T1000 (cell line): ENCODE results near the gene PLEKHA1.
A peak's percentile ranks its signal among the peaks of the same experiment; 100 is the strongest.

ENCODE experiments used
- DNase-seq: peaks from one replicate; lab custom pipeline; 2025; ENCODE audit warnings: mixed read lengths; lab: John Stamatoyannopoulos, UW

PLEKHA1 gene

DNA sequence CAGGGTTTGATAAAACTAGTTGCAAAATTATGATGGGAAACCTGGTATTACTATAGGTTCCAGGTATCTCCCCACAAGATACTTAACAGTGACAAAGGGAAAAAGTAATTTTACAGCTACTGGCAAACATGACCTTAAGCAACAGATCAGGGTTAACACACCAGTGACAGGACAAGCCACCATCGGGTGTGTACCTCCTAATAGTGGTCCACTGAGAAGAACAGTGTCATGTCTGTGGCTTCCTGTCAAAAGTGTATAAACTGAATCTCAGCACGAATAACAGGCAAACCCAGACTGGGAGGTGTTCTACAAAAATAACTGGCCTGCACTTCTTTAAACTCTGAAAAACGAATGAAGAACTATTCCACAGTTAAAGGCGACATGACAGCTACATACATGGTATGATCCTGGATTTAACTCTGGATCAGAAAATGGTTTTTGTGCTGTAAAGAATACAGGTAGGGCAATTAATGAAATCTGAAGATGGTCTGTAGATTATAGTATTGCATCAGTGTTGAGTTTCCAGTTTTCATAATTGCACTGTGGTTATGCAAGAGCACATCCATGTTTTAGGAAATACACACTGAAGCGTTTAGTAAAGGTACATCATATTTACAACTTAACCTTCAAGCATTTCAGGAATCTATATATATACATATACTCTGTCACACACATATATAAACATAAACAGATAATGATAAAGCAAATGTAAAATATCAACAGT, 47.9 kb downstream of the PLEKHA1 start:
- no peak for DNase-seq

- no peak for DNase-seq
Observed at GRCh38 chr10:122424059-122424458, 49.6 kb downstream of the PLEKHA1 start.

- DNase-seq: no peak
Observed at GRCh38 chr10:122426829-122427228, 52.3 kb downstream of the PLEKHA1 start.

DNA sequence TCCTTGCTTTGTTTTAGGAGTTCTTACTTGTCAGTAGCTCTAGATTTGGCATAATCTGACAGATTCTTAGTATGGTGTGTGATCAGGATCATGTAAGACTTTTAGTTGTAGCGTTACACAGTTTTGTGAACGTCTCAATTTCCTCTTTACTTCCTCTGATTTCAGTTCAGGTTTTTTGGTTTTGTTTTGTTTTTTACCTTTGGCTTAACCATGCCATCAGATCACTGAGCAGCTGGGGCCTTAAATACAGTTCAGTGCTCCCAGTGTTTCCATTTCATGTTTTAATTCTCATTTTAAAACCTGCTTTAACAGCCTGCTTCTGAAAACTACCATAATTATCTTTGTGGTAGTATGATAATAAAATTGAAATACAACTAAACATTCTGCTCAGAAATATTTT, 52.8 kb downstream of the PLEKHA1 start:
- DNase-seq: no peak

DNA sequence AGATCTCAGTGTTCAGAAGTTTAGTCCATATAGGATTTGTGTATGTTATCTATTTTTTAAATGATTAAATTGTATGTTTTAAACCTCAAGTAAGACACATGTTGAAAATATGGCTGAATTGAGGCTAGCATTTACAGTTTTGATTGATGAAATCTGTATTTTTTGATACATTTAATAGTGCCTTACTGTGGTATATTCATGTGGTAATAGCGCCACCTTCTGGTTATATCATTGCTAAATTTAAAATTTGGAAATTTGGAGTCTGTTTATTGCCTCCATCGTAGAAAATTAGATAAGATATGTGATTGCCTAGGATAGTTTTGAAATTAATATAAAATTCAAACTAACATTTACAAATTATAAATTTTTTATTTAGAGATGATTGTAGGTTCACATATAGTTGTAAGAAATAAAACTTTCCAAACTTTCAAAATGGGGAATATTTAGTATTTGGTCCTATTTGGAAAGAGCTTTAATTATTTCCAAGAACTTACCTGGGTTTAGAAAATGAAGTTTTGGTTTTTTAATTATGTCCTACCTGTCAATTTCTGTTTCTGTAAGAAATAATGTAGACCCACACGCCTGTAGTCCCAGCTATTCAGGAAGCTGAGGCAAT, 60.8 kb downstream of the PLEKHA1 start:
- no peak for DNase-seq

DNA sequence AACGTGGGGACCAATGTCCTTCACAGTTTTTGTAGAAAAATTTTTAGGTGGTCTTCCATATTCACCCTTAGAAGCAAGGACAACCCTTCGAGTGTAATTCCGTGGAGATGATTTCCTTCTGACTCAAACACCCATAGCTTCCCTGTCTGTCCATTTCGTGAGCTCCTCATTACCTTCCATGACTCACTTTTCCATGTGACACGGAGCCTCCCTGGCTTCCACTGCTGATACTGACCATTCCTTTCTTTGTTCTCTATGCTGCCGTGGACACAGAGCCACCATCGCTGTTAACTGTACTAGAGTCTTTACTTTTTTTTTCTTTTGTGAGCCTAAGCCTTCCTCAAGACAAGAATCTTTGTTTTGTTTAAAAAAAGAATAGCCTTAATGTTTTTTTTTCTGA, 67.5 kb downstream of the PLEKHA1 start:
- DNase-seq: no peak

DNA sequence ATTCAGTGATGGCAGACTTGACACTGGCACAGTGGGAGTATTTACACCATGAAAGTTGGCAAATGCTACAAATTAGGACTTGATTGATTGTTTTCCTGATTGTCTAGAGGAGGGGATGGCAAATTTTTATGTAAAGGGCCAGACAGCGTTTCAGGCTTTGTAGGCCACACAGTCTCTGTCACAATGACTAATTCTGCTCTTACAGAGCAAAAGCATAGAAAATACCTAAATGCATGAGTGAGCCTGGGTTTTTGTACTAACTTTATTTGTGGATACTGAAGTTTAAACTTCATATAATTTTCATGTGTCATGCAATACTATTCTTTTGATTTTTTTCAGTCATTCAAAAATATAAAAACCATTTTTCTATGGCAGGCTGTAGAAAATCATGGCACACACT, 71.0 kb downstream of the PLEKHA1 start:
- DNase-seq: no peak

DNA sequence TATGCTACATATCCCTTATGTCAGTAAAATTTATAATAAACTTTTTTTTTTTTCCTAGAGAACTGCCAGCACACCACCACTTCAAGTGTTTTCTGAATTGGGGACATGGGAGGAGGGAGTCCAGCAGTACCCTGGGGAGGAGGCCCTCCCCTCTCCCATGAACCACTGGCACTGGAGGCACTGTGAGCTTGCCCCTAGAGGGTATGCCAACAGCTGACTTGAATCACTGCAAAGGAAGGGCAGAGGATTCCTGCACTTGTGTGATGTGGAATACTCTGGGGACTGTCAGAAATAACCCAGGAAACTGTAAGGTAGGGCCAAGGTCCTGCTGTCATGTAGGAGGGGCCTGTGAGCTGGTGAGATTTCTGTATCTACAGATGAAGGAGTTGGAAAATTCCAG, 71.4 kb downstream of the PLEKHA1 start:
- DNase-seq: no peak

GRCh38 chr10:122446668-122447423, 72.3 kb downstream of the PLEKHA1 start:
- DNase-seq: no peak

- DNase-seq: no peak
Observed at GRCh38 chr10:122448600-122448999, 74.1 kb downstream of the PLEKHA1 start.

GRCh38 chr10:122449153-122449552, 74.6 kb downstream of the PLEKHA1 start:
- no peak for DNase-seq

GRCh38 chr10:122450353-122450990, 76.0 kb downstream of the PLEKHA1 start:
- no peak for DNase-seq

DNA sequence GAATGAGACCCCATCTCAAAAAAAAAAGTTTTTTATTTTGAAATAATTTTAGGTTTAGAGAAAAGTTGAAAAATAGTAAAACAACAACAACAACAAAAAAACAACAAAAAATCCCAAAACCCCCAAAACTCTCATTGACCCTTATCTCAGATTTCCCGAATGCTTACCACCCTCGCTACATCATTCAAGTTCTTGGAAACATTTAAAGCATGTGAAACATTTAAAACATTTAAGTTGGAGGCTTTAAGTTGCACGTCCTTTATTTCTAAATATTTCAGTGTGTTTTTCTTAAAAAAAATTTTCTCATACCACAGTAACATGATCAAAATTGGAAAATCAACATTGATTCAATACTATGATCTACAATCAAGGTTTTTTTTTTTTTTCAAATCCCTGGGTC, 79.6 kb downstream of the PLEKHA1 start:
- no peak for DNase-seq

DNA sequence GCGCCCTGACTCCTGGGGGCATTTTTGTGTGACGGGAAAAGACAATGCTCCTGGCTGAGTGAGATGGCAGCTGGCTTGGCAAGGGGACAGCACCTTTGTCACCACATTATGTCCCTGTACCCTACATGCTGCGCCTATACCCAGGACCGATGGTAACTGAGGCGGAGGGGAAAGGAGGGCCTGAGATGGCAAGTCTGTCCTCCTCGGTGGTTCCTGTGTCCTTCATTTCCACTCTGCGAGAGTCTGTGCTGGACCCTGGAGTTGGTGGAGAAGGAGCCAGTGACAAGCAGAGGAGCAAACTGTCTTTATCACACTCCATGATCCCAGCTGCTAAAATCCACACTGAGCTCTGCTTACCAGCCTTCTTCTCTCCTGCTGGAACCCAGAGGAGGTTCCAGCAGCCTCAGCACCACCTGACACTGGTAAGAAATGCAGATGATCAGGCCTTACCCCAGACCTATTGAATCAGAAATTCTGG, 80.1 kb downstream of the PLEKHA1 start, which contains the start of gene ARMS2:
TSS of gene ARMS2 (plus strand) at position 51 of the 478 bp plus-strand sequence. CDS start at position 126, 75 bp downstream.
- DNase-seq: no peak

DNA sequence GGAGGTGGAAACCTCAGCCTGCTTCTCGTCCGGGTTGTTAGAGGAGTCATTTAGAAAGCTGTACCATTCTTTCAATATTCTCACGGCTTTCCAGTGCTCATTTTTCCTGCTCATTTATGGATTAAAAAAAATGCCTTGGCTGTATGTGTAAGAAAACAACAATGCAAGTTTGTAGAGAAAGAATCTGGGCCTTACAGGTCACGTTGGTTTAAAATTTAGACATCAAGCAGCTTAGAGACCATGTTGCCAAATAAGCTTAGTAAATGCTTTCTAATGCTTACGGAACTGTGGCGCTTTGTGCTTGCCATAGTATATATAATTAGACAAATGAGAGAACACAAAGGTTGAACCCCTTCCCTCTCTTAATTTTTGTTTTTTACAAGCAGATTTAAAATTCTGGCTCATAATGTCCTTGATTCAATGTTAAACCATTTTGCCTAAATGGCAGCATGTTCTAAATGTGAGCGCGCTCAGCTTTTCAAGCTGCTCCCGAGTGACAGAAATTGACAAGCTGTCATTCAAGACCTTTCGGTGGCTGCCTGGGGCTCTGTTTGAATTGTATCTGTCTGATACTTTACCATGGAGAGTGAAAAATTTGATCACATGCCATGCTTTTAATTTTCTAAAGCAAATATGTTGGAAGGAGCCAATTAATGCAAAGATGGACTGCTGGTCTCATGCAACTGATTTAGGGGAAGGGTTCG, 81.0 kb downstream of the PLEKHA1 start:
- no peak for DNase-seq

DNA sequence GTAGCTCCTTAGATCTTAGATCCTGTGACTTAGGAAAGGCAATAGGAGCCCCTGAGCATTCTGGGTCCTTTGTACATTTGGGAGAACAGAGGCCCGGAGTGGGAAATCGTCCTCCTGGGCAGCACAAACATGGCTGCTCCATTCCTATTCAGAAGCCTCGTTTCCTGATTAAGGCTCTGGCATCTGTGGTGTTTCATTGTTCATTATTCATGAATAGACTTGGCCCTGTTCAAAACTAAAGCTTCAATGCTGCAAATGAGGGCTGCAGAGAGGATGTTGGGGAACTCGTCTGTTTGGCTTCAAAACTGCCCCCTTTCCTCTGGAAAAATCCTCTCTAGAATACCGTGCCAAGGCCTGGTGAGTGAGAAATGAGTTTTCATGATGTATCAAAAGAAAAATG, 83.4 kb downstream of the PLEKHA1 start:
- no peak for DNase-seq

GRCh38 chr10:122458693-122459092, 84.2 kb downstream of the PLEKHA1 start:
- no peak for DNase-seq

DNA sequence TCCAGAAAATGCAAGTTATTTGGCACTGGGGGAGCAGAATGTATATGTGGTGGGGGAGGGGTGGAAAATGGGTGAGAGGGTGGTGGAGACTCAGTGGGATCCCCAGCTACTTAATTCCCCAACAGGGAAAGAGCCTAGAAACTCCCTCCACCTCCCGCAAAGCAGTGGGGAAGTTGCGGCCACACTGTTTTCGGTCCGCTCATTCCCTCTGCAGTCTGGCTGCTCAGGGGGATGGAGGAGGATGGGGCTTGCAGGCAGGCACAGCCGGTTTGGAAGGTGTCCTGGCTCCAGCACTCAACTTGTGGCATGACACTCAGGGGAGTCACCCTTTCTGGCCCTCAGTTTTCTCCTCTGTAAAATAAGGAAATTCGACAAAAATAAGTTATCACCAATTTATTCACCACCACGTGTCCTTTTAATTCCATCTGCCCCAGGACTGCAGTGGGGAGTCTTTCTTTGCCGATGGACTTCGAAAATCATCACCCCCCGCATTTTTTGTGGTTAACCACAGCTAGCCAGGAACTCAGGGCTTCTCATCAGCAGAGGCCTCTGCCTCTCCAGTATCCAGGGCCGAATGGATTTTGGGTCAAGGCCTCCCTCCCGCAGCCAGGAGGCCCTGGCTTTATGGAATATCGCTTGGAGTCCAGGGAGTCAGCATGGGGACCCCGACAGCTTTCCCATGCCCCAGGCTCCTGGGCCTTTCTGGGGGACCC, 85.2 kb downstream of the PLEKHA1 start:
- DNase-seq: no peak

- DNase-seq: no peak
Observed at GRCh38 chr10:122460891-122461293, 86.4 kb downstream of the PLEKHA1 start.

GRCh38 chr10:122461367-122461728, 86.8 kb downstream of the PLEKHA1 start, which contains the start of gene HTRA1:
Gene HTRA1 (plus strand): TSS chr10:122461553. CDS start chr10:122461653, 100 bp downstream.
- DNase-seq: peak; percentile 33
